ENCODE measurements around the gene AHCTF1.

The AHCTF1 gene, protein sequence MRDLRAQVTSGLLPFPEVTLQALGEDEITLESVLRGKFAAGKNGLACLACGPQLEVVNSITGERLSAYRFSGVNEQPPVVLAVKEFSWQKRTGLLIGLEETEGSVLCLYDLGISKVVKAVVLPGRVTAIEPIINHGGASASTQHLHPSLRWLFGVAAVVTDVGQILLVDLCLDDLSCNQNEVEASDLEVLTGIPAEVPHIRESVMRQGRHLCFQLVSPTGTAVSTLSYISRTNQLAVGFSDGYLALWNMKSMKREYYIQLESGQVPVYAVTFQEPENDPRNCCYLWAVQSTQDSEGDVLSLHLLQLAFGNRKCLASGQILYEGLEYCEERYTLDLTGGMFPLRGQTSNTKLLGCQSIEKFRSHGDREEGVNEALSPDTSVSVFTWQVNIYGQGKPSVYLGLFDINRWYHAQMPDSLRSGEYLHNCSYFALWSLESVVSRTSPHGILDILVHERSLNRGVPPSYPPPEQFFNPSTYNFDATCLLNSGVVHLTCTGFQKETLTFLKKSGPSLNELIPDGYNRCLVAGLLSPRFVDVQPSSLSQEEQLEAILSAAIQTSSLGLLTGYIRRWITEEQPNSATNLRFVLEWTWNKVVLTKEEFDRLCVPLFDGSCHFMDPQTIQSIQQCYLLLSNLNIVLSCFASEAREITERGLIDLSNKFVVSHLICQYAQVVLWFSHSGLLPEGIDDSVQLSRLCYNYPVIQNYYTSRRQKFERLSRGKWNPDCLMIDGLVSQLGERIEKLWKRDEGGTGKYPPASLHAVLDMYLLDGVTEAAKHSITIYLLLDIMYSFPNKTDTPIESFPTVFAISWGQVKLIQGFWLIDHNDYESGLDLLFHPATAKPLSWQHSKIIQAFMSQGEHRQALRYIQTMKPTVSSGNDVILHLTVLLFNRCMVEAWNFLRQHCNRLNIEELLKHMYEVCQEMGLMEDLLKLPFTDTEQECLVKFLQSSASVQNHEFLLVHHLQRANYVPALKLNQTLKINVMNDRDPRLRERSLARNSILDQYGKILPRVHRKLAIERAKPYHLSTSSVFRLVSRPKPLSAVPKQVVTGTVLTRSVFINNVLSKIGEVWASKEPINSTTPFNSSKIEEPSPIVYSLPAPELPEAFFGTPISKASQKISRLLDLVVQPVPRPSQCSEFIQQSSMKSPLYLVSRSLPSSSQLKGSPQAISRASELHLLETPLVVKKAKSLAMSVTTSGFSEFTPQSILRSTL (N-terminal part only)

DNA sequence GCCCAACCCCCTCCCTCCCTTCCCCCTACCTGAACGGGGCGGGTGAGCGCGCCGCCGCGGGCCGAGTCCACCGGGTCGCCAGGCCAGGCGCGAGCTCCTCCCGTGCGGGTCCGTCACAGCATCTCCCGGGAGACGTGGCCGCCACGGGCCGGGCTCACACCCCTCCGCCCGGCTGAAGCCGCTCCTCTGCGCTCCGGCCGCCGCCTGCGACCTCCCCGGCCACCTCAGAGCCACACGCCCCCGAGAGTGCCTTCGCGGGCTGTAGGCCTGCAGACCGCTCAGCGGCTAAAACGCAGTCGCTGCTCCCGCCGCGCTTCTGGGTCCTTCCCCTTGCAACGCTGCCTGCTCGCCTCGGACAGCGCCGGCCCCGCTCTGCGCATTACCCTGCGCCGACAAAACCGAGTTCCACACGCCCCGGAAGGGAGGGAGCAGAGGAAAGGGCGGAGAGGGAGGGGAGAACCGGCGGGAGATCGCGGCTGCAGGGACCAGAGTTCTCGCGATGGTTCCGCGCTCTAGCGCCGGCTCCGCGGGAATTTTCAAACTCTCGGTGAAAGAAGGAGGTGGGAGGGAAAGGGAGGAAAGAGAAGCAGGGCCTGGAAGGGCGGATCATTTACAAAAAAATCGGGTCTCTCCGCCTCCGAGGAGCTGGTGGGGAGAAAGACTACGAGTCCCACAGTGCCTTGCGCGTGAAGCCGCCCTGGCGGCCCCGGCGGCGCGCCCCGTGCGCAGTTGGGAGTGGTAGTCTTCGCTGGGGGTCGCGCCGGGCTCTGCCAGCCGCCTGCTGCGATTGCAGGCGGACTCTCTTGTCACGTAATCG lies at the start of gene AHCTF1:
Gene AHCTF1 (minus strand): TSS at position 400 of the 817 bp plus-strand sequence. CDS start 13,578 bp downstream, outside the sequence.
- peak; percentile 95 for FAIRE-seq

DNA sequence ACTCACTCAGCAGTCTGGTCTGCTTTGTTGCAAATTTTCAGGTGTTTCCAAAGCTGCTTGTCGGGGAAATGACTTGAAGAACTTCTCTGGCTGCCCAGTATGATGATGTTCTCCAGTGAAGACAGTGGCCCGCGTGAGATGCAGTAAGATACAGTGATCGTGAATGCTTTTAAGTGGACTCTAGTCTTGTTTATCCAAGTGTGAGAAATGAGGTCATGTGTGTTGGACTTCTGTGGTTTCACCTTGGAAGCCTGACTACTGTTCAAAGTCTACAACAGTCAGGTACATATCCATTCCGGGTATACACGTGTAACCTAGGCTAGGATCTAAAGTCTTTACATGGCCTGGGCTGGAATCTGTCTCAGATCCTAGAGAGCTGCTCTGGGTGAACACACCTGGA lies 47.0 kb upstream of the AHCTF1 start:
- FAIRE-seq, result no peak

GRCh38 chr1:246978281-246978680 lies 46.5 kb upstream of the AHCTF1 start:
- no peak for FAIRE-seq

- no peak for FAIRE-seq
Measured at GRCh38 chr1:246971969-246972368, 40.2 kb upstream of the AHCTF1 start.

DNA sequence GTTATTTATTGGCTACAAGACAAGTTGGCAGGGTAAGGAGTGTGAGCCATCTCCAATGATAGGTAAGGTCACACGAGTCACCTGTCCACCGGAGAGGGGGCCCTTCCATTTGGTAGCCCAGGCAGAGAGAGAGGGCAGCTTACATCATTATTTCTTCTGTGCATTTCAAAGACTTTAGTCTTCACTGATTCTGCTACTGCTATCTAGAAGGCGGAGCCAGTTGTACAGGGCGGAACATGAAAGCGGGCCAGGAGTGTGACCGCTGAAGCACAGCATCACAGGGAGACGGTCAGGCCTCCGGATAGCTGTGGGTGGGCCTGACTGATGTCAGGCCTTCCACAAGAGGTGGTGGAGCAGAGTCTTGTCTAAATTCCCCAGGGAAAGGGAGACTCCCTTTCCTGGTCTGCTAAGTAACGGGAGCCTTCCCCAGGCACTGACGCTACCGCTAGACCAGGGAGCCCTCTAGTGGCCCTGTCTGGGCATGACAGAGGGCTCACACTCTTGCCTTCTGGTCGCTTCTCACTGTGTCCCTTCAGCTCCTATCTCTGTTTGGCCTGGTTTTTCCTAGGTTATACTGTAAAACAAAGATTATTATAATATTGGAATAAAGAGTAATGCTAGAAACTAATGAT lies 39.5 kb upstream of the AHCTF1 start:
- FAIRE-seq, result no peak

DNA sequence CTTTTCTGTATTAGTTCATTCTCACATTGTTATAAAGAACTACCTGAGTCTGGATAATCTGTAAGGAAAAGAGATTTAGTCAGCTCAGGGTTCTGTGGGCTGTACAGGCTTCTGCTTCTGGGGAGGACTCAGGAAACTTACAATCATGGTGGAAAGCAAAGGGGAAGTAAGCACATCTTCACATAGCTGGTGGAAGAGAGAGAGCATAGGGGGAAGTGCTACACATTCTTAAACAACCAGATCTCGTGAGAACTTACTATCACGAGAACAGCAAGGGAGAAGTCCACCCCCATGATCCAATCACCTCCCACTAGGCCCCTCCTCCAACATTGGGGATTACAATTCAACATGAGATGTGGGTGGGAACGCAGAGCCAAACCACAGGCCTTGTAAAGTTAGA lies 37.9 kb upstream of the AHCTF1 start:
- FAIRE-seq, result no peak

DNA sequence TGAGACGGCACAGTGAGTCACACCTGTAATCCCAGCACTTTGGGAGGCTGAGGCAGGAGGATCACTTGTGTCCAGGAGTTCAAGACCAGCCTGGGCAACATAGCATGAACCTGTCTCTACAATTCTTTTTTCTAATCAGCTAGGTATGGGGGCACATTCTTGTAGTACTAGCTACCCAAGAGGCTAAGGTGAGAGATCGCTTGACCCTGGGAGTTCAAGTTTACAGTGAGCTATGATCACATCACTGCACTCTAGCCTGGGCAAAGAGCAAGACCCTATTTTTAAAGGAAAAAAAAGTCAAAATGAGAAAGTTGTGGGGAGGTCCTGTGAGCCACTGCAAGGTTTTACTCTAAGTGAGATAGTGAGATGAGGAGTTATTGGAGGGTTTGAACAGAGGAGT lies 34.8 kb upstream of the AHCTF1 start:
- FAIRE-seq, result no peak

DNA sequence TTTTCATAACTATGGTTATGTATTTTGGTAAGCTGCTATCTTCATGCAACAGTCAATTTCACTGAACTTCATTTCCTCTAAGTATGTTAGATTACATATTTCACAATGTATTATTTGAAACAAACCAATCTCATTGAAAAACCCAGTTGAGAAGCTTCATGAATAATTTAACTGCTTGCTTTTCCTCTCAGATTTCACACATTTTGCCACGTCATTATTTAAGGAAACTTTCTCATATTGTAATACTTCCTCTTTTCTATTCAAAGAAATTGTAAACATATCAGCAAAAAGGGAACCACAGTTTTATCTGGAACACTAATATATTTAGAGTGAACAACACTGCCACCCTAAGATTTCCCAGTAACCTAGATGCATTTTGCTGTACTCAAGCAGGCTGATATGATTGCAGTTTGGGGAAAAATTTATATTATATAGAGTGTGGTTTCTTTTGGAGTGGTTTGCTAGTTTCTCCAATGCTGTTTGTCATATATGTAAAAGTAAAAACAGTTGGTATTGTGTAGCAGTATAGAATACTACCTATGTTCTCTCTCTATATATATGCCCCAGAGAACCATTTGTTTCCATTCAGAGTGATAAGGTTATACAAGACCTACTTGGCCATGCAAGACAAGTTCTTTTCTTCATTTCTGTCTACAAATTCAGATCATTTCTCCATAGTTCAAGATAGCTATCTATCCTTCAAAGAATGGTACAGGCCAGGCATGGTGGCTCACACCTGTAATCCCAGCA lies 28.4 kb upstream of the AHCTF1 start:
- no peak for FAIRE-seq

DNA sequence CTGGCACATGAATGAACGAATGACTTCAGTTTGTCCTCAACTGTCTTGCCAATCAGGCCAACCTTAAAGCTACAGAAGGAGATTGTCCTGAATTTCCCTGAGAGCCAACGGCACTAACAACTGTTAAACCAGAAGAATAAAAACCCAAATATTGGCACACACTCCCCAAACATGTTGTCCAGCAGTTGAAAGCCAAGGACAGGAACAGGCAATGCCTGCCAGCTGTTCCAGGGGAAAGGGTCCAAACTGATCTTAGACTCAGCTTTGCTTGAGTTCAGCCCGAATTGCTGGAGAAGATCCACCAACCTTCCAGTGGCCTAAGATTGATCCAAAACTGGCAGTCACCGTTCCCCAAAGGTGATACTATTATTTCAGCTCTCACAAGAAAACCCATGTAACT lies 22.4 kb upstream of the AHCTF1 start:
- no peak for FAIRE-seq

DNA sequence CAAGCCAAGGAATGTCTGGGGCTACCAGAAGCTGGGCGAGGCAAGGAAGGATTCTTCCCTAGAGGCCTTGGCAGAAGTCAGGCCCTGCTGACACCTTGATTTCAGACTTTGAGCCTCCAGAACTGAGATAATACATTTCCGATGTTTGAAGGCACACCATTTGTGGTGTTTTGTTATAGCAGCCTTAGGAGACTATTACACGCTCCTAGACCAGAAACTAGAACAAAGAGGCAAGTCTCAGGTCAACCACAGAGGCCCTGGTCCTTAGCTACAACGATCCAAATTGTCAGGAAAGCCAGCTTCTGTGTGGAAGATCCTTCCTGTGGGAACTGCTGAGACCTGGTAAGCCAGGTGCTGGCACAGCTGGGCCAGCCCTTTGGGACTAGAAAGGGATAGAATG lies 19.7 kb upstream of the AHCTF1 start:
- no peak for FAIRE-seq

GRCh38 chr1:246949956-246950355 lies 18.2 kb upstream of the AHCTF1 start:
- no peak for FAIRE-seq

DNA sequence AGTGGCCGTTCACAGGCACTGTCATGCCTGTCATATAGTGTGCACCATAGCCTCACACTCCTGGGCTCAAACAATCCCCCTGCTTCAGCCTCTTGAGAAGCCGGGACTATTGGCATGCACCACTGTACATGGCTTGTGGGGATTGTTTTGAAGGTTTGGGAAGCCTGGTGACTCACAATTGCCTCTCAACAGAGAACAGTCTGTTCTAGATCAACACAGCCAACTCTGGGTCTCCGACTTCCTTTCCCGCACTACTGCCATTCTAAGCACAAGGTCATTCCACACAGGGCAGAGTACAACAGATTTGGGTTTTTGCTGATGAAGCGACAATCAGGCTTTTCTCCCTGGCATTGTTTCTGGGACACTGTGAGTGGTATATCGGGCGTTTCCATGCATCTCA lies 15.5 kb upstream of the AHCTF1 start:
- no peak for FAIRE-seq

DNA sequence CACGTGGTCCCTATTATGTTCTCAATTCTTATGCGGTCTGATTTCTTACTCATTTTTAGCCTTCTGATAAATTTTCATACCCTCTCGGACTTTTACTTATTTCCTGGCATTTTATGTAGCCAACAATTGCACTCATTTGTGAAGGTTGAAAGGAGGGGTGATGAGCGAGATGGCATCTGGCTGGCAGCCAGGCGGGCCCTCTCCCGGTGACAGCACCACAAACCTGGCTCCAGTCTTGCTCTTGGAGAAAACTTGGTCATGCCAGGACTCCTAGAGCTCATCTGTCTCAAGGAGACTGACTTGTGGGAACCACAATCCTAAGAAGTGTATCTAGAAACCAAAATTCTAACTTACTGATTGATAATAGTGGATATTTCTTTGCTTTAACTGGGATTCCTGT lies 14.6 kb upstream of the AHCTF1 start:
- no peak for FAIRE-seq

GRCh38 chr1:246934765-246935164 lies 3.0 kb upstream of the AHCTF1 start:
- FAIRE-seq, result no peak

GRCh38 chr1:246933893-246934292 lies 2.1 kb upstream of the AHCTF1 start:
- no peak for FAIRE-seq

DNA sequence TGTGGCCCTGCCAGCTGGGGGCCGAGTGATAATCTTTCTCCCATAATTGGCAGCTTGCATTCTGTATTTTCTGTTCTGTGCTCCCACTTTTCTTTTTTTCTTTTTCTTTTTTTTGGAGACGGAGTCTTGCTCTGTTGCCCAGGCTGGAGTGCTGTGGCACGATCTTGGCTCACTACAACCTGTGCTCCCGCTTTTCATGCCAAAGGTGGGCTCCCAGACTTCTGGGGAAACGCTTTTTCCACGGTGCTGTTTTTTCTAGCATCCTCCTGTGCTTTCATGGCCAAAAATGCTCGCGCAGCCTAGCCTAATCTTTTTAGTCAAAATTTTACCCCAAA lies 585 bp upstream of the AHCTF1 start:
- FAIRE-seq, result no peak

- no peak for FAIRE-seq
Measured at GRCh38 chr1:246930830-246931548, 759 bp downstream of the AHCTF1 start.

GRCh38 chr1:246925997-246926626 lies 5.6 kb downstream of the AHCTF1 start:
- no peak for FAIRE-seq

- FAIRE-seq, result no peak
Measured at GRCh38 chr1:246923900-246924299, 7.8 kb downstream of the AHCTF1 start.

DNA sequence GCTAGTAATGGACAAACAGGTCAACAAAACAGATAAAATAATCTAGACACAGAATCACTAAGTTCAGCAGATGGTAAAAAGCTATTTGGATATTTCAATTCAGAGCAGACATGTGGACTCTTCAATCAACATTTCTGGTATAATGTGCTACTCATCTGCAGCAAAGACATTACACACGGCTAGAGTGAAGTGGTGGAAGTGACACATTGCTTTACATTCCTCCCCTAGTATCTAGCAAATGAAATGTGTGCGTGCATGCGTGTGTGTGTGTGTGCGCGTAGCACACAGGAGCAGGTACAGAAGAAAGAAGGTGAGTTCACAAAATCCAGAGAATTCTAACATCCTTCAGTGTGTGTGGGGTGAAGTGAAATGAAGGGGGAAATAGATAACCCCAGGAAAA lies 8.3 kb downstream of the AHCTF1 start:
- FAIRE-seq, result no peak
